Measurements from ENCODE around the gene CD79B.
"Not testable (repeated sequence)": the region's sequence is repeated elsewhere in the genome, so short reads cannot be mapped to it uniquely, and the experiment has no call there.

GRCh38 chr17:63898899-63899798 is 33.0 kb downstream of the CD79B start:
- TF ChIP-seq CTCF (conservative IDR thresholded peaks at IDR 0.05; ENCODE audit: low read depth, low read length); EZH2 (IDR thresholded peaks at IDR 0.05; ENCODE audit: borderline replicate concordance, low read depth, low read length, poor library complexity, severe bottlenecking): not testable (repeated sequence)
